Measurements from ENCODE around the gene TBC1D5.

DNA sequence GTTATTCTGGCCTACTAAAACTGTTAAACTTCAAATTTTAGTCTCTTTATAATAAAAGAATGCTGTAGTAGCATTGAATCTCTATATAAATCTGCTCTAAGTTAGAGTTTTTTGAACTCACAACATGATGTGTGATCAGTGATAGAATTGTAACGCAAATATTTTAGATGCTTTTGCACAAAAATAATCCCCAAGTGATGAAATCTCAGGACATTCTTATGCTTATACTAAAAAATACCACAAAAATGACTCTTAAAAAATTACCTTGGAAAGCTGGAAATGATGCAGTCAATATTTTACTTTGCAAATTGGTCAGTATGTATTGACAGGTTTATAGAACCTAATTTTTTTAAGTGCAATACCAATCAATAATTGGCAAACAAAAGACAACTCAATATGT lies 375.3 kb downstream of the TBC1D5 start:
- no peak for TF ChIP-seq POLR2A (IDR thresholded peaks at IDR 0.05)
- TF ChIP-seq, protein P1, sequence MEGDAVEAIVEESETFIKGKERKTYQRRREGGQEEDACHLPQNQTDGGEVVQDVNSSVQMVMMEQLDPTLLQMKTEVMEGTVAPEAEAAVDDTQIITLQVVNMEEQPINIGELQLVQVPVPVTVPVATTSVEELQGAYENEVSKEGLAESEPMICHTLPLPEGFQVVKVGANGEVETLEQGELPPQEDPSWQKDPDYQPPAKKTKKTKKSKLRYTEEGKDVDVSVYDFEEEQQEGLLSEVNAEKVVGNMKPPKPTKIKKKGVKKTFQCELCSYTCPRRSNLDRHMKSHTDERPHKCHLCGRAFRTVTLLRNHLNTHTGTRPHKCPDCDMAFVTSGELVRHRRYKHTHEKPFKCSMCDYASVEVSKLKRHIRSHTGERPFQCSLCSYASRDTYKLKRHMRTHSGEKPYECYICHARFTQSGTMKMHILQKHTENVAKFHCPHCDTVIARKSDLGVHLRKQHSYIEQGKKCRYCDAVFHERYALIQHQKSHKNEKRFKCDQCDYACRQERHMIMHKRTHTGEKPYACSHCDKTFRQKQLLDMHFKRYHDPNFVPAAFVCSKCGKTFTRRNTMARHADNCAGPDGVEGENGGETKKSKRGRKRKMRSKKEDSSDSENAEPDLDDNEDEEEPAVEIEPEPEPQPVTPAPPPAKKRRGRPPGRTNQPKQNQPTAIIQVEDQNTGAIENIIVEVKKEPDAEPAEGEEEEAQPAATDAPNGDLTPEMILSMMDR (IDR thresholded peaks at IDR 0.05): no peak

All from breast epithelium (tissue), 3 donors.